Upper lobe of right lung (tissue), 1 donor: Measurements from ENCODE around the gene MEGF8. TPM values are rescaled to one million over a fixed set of nuclear protein-coding genes. Genes with fewer than 3 reads are reported as not detected.

Experiments
- ATAC-seq: fragments of 200-7000 bp; cut with Tn5 transposase; one replicate; pipeline ENCODE4 v1.9.1; 2020; ENCODE audit warnings: mild to moderate bottlenecking, moderate library complexity
- DNase-seq: peaks from one replicate; pipeline ENCODE4 v3.0.0-alpha.2; 2020
- H3K27ac ChIP-seq: fragments of 200-600 bp; one replicate; pipeline ENCODE4 v1.8.0; 2022
- H3K27me3 ChIP-seq: fragments of 200-600 bp; one replicate; pipeline ENCODE4 v1.8.0; 2022; ENCODE audit warnings: mild to moderate bottlenecking
- H3K36me3 ChIP-seq: fragments of 200-600 bp; one replicate; pipeline ENCODE4 v1.8.0; 2022
- H3K4me1 ChIP-seq: fragments of 200-600 bp; one replicate; pipeline ENCODE4 v1.8.0; 2022
- H3K4me3 ChIP-seq: fragments of 200-600 bp; one replicate; pipeline ENCODE4 v1.8.0; 2022; ENCODE audit warnings: mild to moderate bottlenecking
- H3K9me3 ChIP-seq: fragments of 200-600 bp; one replicate; pipeline ENCODE4 v1.8.0; 2022
- CTCF ChIP-seq: fragments of 200-600 bp; IDR thresholded peaks from one replicate; pipeline ENCODE4 v1.8.0; 2022; ENCODE audit warnings: antibody characterized with exemption
- intact Hi-C: fragments of 100-400 bp; cut with DNase I; formaldehyde crosslinking; loops from one replicate; pipeline ENCODE4 v1.11.0; 2022
- total RNA-seq: library from RNA; stranded (reverse); fragmentation: NEBNext Ultra II Directional; extraction: Animal tissue kit (Norgen Biotek cat#: 25700); gene quantifications from one replicate; pipeline ENCODE4 v1.2.1, GENCODE V29; 2021
- donor health status: DM: no; HTN: yes; CAD: no; lungs with severe emphysema.

MEGF8 gene
- total RNA-seq, 1 donor from 2014 or later, result 18.4 TPM

DNA sequence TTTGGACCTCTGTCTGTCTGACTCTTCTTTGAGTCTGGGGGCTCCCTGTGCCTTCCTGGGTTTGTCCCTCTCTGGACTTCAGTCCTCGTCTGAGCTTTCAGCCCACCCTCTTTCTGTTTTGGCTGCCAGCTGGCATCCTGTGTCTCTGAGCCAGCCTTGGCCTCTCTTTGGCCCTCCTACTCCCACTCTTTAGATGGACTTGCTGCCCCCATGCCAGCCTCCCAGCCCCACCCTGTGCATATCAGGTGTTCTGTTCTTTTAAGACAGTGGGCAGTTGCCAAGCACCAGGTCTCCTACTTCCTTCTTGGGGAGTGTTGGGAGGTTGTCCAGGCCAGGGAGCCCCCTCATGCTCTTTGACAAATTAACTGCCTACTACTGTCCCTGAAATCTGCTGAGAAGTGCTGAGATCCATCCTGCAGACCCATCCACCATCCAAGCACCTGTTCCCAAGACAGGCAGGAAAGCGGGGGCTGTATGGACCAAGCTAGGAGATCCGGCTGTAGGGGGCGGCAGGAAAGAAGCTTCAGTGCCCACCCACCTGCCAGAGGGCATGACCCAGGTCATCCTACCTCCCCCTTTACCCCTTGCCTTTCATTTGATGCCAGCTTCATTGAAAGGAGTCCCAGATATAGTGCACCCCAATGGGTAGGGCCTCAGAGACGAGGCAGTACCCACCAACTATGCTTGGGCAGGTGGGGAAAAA lies 46.8 kb upstream of the MEGF8 start:
- DNase-seq, result no peak
- no peaks in the 10 kb centered on the region for H3K9me3 ChIP-seq
- H3K4me3 ChIP-seq, result no peak overlapping the region
- intact Hi-C loops, result no loop called here
- TF ChIP-seq CTCF, result no peak
- H3K4me1 ChIP-seq, result peaks cover 71% of the 10 kb centered on the region
- no peak for ATAC-seq
- H3K27me3 ChIP-seq, result no peaks in the 10 kb centered on the region
- H3K36me3 ChIP-seq, result peaks cover 17% of the 10 kb centered on the region
- peak overlapping the region; percentile 43 for H3K27ac ChIP-seq

DNA sequence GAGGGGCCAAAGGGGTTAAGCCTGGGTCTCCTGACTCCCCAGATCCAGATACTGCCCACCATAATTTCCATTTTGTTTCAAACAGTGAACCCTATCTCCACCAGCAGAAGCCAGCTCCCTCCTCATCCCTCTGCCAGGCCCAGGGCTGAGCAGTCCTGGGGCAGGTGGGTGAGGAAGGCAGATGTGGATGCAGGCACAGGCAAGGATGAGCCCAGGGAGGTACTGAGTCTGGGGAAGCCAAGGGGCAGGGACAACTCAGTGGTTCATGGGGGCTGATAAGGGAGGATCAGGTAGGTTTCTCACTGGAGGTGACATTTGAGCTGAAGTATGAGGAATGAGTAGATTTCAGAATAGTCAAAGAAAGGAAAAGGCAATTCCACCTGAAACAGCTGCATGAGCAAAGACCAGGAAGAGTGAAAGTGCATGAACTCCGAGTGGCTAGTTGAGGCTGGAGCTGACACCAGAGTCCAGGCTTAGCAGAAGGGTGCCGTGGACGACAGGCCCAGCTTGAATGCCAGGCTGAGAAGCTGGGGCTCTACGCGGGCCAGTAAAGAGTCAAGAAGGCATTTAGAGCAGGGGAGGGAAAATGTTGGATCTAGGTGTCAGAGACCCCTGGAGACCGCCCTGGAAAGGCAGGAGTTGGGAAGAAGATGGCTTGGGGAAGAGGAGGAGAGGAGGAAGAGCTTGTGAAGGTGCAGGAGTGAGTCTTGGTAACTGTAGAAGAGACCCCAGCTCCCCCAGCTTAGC lies 46.1 kb upstream of the MEGF8 start:
- no peak for ATAC-seq
- Histone ChIP-seq H3K4me1 (peaks cover 71% of the 10 kb centered on the region), H3K9me3 (no peaks in the 10 kb centered on the region), H3K27ac (peak overlapping the region; percentile 80), H3K27me3 (no peaks in the 10 kb centered on the region), H3K4me3 (peak overlapping the region; percentile 83), H3K36me3 (peaks cover 10% of the 10 kb centered on the region)
- DNase-seq, result no peak
- intact Hi-C loops, result no loop called here
- no peak for TF ChIP-seq CTCF

DNA sequence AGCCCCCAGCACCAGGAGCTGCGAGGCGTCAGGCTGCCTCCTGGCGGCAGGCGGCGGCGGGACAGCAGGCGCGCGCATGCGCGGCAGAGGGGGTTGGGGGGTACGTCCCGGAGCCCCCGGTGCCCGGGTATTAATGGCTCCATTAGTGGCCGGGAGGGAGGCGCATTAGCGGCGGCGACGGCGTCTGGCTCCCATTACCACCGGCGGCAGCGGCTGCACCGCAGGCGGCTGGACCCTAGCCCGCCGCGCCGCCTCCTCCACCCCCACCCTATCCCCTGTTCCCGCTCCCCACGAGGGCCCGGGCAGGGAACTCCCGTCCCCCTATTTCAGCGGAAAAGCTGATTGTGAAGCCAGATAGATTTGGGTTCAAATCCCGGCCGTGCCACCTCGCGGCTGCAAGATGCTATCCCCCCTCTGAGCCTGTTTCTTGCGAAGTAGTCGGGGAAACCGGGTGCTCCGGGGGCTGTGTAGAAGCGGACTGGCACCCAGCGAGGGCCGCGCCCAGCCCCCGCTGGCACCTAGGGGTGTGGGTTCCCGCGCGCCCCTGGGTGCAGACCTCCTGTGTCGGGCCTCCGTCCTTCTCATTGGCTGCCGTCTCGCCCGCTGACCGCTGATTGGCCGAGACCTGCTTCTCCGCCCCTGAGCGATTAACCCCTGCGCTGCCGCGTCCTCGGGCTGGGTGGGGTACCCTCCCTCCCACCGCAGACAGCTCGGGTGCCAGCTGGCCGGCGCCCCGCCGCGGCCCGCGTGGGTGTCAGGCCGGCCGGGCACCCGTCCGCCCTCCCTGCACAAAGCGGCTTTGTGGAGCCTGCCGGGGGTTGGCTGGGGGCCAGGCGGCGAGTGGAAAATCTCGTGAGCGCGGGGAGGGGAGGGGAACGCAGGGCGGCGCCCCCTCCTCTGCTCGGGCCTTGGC lies 45.3 kb upstream of the MEGF8 start:
- peak; percentile 92 for TF ChIP-seq CTCF
- Histone ChIP-seq H3K9me3 (no peaks in the 10 kb centered on the region), H3K27me3 (no peaks in the 10 kb centered on the region), H3K36me3 (peaks cover 2% of the 10 kb centered on the region), H3K27ac (peak overlapping the region; percentile 80), H3K4me1 (peaks cover 68% of the 10 kb centered on the region), H3K4me3 (peak overlapping the region; percentile 83)
- ATAC-seq (peak; percentile 60), DNase-seq (peak; percentile 93)
- intact Hi-C loops, result no loop called here

DNA sequence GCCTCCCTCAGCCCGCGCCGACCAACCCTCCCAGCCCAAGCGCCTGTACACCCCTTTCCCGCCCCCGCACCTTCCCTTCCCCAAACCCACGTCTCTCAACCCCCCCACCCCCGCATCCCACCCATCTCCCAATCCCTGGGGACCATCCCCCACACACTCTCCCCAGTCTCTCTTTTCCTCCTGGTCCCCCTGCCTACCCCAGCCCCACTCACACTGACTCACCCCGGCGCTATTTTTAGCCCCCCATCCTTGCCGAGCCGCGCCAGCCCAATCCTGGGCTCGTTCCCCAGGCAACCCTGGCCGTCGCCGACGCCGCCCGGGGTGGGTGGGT lies 44.7 kb upstream of the MEGF8 start:
- ATAC-seq, result no peak
- intact Hi-C loops, result no loop called here
- no peaks in the 10 kb centered on the region for H3K36me3 ChIP-seq
- no peaks in the 10 kb centered on the region for H3K9me3 ChIP-seq
- H3K4me1 ChIP-seq, result peaks cover 72% of the 10 kb centered on the region
- peak overlapping the region; percentile 83 for H3K4me3 ChIP-seq
- no peaks in the 10 kb centered on the region for H3K27me3 ChIP-seq
- H3K27ac ChIP-seq, result peak overlapping the region; percentile 80
- no peak for TF ChIP-seq CTCF
- no peak for DNase-seq

GRCh38 chr19:42281146-42281826 lies 44.1 kb upstream of the MEGF8 start:
- ATAC-seq (no peak), DNase-seq (no peak)
- no peak for TF ChIP-seq CTCF
- no peaks in the 10 kb centered on the region for H3K9me3 ChIP-seq
- peak overlapping the region; percentile 83 for H3K4me3 ChIP-seq
- H3K27me3 ChIP-seq, result no peaks in the 10 kb centered on the region
- peak overlapping the region; percentile 80 for H3K27ac ChIP-seq
- intact Hi-C loops, result no loop called here
- H3K36me3 ChIP-seq, result no peaks in the 10 kb centered on the region
- peaks cover 72% of the 10 kb centered on the region for H3K4me1 ChIP-seq
